Upper lobe of left lung (tissue), 6 donors: ENCODE results near the gene OR5AK2. TPM values are rescaled to one million over a fixed set of nuclear protein-coding genes. Genes with fewer than 3 reads are reported as not detected.

ENCODE experiments used
- ATAC-seq, 2 donors: fragments of 200-7000 bp; cut with Tn5 transposase; one replicate each; pipeline ENCODE4 v1.9.1; 2022; ENCODE audit warnings: mild to moderate bottlenecking in 2 of 2, moderate library complexity in 2 of 2; ENCODE audit not compliant: low FRiP score in 2 of 2
- DNase-seq, 2 donors: peaks; one replicate each; pipeline ENCODE4 v3.0.0-alpha.2; 2019 to 2020
- H3K27ac ChIP-seq, 4 donors: fragments of 200-600 bp; sonication (generic); one replicate each; pipeline ENCODE4 v1.5.1; 2016 to 2019
- H3K27me3 ChIP-seq, 4 donors: fragments of 200-600 bp; sonication (generic); one replicate each; pipeline ENCODE4 v1.5.1; 2017 to 2019
- H3K36me3 ChIP-seq, 4 donors: fragments of 200-600 bp; sonication (generic); one replicate each; pipeline ENCODE4 v1.5.1; 2016 to 2019
- H3K4me1 ChIP-seq, 4 donors: fragments of 200-600 bp; sonication (generic); one replicate each; pipeline ENCODE4 v1.5.1; 2018 to 2019
- H3K4me3 ChIP-seq, 4 donors: fragments of 200-600 bp; sonication (generic); one replicate each; pipeline ENCODE4 v1.5.1; 2017 to 2019; ENCODE audit warnings: mild to moderate bottlenecking in 2 of 4, moderate library complexity in 1 of 4
- H3K9me3 ChIP-seq, 4 donors: fragments of 200-600 bp; sonication (generic); one replicate each; pipeline ENCODE4 v1.5.1; 2018 to 2019
- CTCF ChIP-seq, 6 experiments: fragments of 450-650 bp in 4 of 6; fragments of 200-600 bp in 2 of 6; sonication (generic) in 2 of 6; IDR thresholded peaks; one replicate each; pipeline ENCODE4 v1.5.1; 2016 to 2019; ENCODE audit warnings: antibody characterized with exemption in 6 of 6
- EP300 ChIP-seq, 4 donors: sonication (generic); formaldehyde crosslinking; IDR thresholded peaks; one replicate each; pipeline ENCODE4 v1.5.1; 2017; ENCODE audit warnings: antibody characterized with exemption in 4 of 4, control low read depth in 2 of 4
- POLR2A ChIP-seq, 4 donors: fragments of 450-650 bp; IDR thresholded peaks; one replicate each; pipeline ENCODE4 v1.5.1; 2016 to 2017; ENCODE audit warnings: antibody characterized with exemption in 4 of 4, mild to moderate bottlenecking in 2 of 4
- POLR2AphosphoS5 ChIP-seq, 2 donors: sonication (generic); formaldehyde crosslinking; IDR thresholded peaks; one replicate each; pipeline ENCODE4 v1.5.1; 2017; ENCODE audit warnings: antibody characterized with exemption in 2 of 2
- WGBS, 2 donors: methylation state at CpG; one replicate each; pipeline ENCODE4 v1.1.5; 2017 to 2018; 5-methylcytosine and 5-hydroxymethylcytosine counted together
- total RNA-seq, 6 donors: library from RNA; depleted of rRNA in 4 of 6; stranded (reverse); fragments of >200 nt in 4 of 6; gene quantifications; one replicate each; pipeline versions ENCODE4 v1.1.0 to v1.2.1, GENCODE V29; 2016 to 2021
- donor health status: DM: no; HTN: no; CAD: no; lungs with moderate emphysema.
- donor health status: DM: no; HTN: yes; CAD: no; lungs with severe emphysema.

OR5AK2 gene
- total RNA-seq, 6 donors from 2014 or later = not detected

GRCh38 chr11:56967726-56968125 lies 21.0 kb upstream of the OR5AK2 start:
- Histone ChIP-seq H3K27me3 (no peaks in the 10 kb centered on the region), H3K4me1 (no peaks in the 10 kb centered on the region), H3K27ac (no peak overlapping the region), H3K9me3 (no peaks in the 10 kb centered on the region), H3K36me3 (no peaks in the 10 kb centered on the region), H3K4me3 (no peak overlapping the region)
- ATAC-seq = no peak
- TF ChIP-seq POLR2AphosphoS5 (IDR thresholded peaks at IDR 0.05) (no peak), CTCF (IDR thresholded peaks at IDR 0.05) (no peak), EP300 (IDR thresholded peaks at IDR 0.05) (no peak), POLR2A (IDR thresholded peaks at IDR 0.05) (no peak)
- 67 to 78% methylated on average over 1 of the region's 1 CpG for WGBS, 2 donors
- DNase-seq = no peak

- DNase-seq = no peak
- Histone ChIP-seq H3K9me3 (no peaks in the 10 kb centered on the region), H3K27ac (no peak overlapping the region), H3K4me3 (no peak overlapping the region), H3K4me1 (no peaks in the 10 kb centered on the region), H3K36me3 (no peaks in the 10 kb centered on the region), H3K27me3 (no peaks in the 10 kb centered on the region)
- WGBS, 2 donors = 69 to 91% methylated on average over 4 of the region's 4 CpGs
- ATAC-seq = no peak
- TF ChIP-seq POLR2AphosphoS5 (IDR thresholded peaks at IDR 0.05) = no peak
- TF ChIP-seq EP300 (IDR thresholded peaks at IDR 0.05) = no peak
- no peak for TF ChIP-seq POLR2A (IDR thresholded peaks at IDR 0.05)
- TF ChIP-seq CTCF (IDR thresholded peaks at IDR 0.05) = no peak
These were observed 20.2 kb upstream of the OR5AK2 start for GRCh38 chr11:56968524-56968923.

GRCh38 chr11:56977314-56977713 lies 11.4 kb upstream of the OR5AK2 start:
- ATAC-seq (no peak), DNase-seq (no peak)
- Histone ChIP-seq H3K4me3 (no peak overlapping the region), H3K4me1 (no peaks in the 10 kb centered on the region), H3K27me3 (no peaks in the 10 kb centered on the region), H3K27ac (no peak overlapping the region), H3K36me3 (no peaks in the 10 kb centered on the region), H3K9me3 (no peaks in the 10 kb centered on the region)
- no peak for TF ChIP-seq POLR2A (IDR thresholded peaks at IDR 0.05)
- no peak for TF ChIP-seq CTCF (IDR thresholded peaks at IDR 0.05)
- no peak for TF ChIP-seq POLR2AphosphoS5 (IDR thresholded peaks at IDR 0.05)
- TF ChIP-seq EP300 (IDR thresholded peaks at IDR 0.05) = no peak
- 82% methylated on average over 2 of the region's 2 CpGs for WGBS, 2 donors

GRCh38 chr11:56990702-56991101 lies 2.0 kb downstream of the OR5AK2 start:
- TF ChIP-seq POLR2A (IDR thresholded peaks at IDR 0.05) (no peak), POLR2AphosphoS5 (IDR thresholded peaks at IDR 0.05) (no peak), CTCF (IDR thresholded peaks at IDR 0.05) (no peak), EP300 (IDR thresholded peaks at IDR 0.05) (no peak)
- ATAC-seq (no peak), DNase-seq (no peak)
- 78 to 97% methylated on average over 2 of the region's 2 CpGs for WGBS, 2 donors
- no peaks in the 10 kb centered on the region for H3K4me1 ChIP-seq
- H3K36me3 ChIP-seq = no peaks in the 10 kb centered on the region
- no peak overlapping the region for H3K4me3 ChIP-seq
- no peaks in the 10 kb centered on the region for H3K27me3 ChIP-seq
- H3K27ac ChIP-seq = no peak overlapping the region
- H3K9me3 ChIP-seq = peaks cover 0 to 19% (median 9%) of the 10 kb centered on the region in 4 donors

- no peaks in the 10 kb centered on the region for H3K36me3 ChIP-seq
- ATAC-seq (no peak), DNase-seq (no peak)
- H3K4me3 ChIP-seq = no peak overlapping the region
- no peaks in the 10 kb centered on the region for H3K27me3 ChIP-seq
- TF ChIP-seq CTCF (IDR thresholded peaks at IDR 0.05) = no peak
- TF ChIP-seq POLR2AphosphoS5 (IDR thresholded peaks at IDR 0.05) = no peak
- no peak for TF ChIP-seq EP300 (IDR thresholded peaks at IDR 0.05)
- H3K27ac ChIP-seq = no peak overlapping the region
- peaks cover 0 to 21% (median 12%) of the 10 kb centered on the region in 4 donors for H3K9me3 ChIP-seq
- no peaks in the 10 kb centered on the region for H3K4me1 ChIP-seq
These were observed 5.8 kb downstream of the OR5AK2 start for GRCh38 chr11:56994532-56994931.
